Renal cortical epithelial cell (primary cell): ENCODE results near the gene CCNI2. TPM values are rescaled to one million over a fixed set of nuclear protein-coding genes. Genes with fewer than 3 reads are reported as not detected.
A peak's percentile ranks its signal among the peaks of the same experiment; 100 is the strongest.

Experiments
- DNase-seq: peaks from one replicate; pipeline ENCODE4 v3.0.0-alpha.2; 2011; ENCODE audit warnings: low read depth
- total RNA-seq: library from RNA; depleted of rRNA; stranded (reverse); fragments of >200 nt; gene quantifications from 2 replicates; pipeline ENCODE4 v1.2.3, GENCODE V29; 2014

The CCNI2 gene
- total RNA-seq, 1 donor from 2014 or later, result 1.1 TPM

DNA sequence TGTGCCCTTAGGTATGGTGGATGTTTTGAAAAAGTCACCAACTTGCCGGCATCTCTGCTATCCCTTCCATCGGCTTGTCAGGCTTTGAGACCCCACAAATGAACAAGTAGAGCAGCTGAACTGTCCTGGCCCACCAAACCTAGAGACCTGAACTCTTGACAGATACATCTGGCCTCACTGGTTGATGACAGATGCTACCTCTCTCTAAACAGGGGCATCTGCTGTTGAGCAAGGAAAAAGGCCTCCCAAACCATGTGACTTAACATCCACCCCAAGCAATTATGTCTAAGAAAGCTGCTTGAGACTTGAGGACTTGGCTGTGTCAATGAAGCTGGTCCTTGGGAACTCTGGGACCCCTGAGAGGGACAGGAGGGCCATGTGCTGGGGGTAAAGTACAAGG is 2.3 kb downstream of the CCNI2 start:
- DNase-seq, result no peak

DNA sequence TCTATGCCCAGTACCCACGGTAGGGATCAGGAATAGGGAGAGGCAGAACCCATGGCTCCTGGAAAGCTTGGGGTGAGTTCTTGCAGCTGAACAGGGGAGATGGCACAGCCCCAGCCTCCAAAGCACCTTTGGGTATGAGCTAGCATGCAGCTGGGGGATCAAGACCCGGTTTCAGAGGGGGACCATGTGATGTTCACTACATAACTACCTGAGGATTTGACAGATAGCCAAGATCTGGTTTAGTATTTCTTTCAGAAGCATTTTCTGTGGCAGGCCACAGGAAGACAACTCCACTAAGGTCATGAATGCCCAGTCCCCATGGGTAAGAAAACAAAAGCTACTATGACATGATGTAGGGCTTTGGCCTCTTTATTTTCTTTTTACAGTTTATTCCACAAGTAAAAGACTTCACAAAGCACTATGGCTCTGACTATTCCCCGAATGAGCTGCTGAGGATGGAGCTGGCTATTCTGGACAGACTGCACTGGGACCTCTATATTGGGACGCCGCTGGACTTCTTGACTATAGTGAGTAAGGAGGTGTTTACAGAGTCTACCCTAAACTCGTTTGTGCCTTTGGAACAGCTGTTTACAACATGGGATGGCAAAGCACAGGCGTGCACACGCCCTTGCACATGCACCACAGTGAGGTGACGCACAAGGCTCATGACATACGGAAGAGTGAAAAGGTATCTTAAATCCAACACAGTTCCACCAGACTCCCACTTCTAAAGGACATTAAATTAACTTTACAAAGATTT is 3.4 kb downstream of the CCNI2 start:
- DNase-seq, result no peak

DNA sequence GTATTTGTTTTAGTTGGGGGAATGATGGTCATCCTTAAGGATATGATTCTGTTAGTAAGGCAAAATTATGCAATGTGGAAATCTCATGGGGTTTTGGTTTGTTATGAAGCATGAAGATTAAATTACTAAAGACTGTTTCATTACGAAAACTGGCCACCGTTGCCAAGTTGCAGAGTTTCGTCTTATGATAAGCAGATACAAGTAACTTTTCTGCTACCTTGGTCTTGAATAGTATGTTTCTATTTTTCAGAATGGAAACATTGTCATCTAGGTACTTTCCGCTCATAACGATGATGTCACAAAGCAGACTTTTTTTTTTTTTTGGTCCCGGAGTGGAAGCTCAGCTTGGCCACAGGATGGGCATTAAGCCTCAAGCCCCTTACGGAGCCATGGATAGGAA is 4.2 kb downstream of the CCNI2 start:
- DNase-seq, result no peak

DNA sequence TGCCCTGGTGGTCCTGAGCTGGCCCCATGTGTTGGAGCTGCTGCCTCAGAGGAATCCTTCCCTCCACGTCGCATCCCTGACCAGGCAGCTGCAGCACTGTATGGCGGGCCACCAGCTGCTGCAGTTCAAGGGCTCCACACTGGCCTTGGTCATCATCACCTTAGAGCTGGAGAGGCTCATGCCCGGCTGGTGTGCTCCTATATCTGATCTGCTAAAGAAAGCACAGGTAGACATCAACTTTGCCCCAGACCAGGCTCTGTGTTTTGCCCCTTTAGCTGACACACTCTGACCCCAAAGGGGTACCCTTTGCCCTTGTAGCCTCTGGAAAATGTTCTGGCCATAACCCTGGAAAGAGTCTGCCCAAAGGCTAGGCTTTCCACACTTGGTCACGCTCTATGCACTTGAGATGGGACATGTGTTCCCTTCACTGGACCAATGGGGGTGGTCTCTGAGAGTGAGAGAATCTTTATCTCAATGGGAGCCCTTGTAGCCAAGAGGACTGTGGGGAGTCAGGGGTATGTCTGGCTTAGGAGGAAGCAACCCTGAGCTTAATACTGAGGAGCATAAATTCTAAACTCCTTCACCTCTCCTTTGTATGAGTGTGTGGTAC is 4.8 kb downstream of the CCNI2 start:
- no peak for DNase-seq

DNA sequence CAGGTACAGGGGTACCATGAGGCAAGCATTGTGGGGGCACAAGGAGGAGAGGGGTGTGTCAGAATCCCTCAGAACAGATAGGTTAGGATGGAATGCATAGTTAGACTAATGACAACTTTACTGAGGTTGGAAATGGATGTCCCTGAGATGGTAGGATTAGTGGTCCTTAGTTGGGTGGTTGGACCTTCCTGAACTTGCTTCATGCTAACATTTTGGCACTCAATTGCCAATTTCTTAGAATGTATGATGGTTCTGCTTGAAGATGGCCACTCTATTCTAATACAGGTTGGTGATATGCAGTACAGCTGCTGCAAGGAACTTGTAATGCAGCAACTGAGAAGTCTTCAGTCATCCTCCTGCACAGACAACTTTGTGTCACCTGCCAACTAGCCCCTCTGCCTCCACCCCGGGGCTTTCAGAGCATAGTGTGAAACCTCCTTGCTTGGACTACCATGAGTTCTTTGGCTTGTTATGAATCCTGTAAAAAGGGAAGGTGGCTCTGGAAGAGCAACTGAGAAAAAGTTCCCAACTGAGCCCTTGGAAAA is 5.4 kb downstream of the CCNI2 start:
- DNase-seq, result no peak

DNA sequence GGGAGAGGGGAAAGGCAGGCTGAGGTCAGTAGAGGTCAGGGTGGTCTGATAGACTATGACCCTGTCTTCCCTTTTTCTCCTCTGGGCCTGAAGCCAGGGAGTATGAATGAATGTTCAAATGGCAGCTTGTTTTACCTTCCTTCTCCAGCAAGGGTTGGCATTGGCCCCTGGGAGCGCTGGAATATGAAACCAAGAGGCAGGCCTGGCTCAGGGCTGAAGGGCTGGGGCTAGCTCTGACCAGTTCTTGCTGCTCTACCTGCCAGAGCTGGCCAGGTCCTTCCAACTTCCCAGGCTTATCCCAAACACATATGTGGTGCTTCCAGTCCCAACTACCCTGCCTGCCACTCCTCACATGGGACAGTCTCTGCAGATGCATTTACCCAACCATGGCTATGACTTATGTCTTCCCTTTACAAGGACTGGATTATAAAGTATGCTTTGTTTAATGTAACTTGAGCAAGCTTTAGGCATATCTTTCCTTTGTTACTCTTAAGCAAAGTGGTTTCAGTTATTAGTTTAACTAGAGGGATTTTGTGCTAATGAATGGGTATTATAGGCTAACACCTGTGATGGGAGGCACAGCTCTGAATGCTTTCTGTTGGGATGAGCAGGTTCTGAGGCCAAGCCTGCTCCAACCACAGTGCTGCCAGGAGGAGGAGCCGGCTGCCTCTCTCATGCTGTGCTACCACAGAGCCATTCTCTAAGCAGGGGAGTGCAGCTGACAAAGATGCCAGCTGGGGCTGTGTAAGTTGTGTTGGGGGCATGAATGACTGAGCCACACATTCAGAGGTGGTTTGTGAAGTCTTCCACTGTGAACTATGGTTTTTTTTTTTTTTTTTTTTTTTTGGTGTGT is 6.1 kb downstream of the CCNI2 start:
- peak; percentile 41 for DNase-seq

DNA sequence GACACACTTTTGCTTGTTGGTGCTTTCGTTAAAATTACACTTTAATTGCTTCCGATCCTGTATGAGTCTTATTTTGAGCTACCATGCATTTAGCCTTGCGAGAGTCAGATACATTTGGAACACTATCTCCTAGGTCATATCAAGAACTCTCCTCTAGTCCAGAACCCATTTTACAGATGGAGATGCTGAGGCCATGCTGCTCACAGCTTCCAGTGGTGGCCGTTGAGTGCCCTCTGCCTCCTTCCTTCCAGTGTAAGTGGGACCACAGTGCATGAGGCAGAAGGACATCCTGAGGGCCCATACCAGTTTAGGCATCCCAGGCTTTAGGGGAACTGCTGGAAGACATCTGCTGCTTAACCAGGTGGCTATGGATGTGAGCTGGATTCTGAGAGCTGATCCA is 6.9 kb downstream of the CCNI2 start:
- no peak for DNase-seq

DNA sequence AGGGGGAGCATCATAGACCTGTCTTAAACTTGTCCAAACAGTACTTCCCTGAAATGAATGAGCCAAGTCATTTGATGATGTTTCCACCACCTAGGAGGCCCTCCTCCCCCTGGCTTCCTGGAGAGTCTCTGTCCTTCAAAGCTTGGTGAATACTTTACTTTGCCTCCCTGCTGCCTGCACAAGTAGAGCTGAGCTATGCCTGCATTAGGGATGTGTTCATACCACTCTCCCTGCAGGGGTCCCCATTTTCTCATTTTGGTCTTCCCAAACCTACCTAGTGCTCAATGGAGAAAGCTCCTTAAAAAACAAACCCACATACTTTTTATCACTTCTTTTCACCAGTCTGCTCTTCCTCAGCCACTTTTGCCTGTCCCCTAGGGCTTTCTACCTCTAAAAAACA is 7.7 kb downstream of the CCNI2 start:
- no peak for DNase-seq

DNA sequence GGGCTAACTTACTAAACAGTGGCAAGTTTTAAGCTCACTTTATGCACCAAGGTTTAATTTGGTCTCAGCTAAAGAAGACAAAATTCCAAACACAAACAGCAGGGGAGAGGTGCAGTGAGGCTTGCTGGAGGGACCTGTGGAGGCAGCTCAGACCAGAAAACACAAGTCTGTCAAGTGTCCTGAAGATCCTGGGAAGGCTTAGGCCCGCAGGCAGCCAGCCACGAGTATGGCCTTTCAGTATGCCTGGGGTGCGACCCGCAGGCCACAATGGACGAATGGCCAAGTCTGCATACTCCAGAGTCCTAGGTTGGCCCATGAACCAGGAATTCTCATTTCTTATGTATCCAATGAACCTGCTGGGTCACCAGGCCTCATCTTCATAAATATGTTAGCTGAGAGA is 9.3 kb downstream of the CCNI2 start:
- no peak for DNase-seq

DNA sequence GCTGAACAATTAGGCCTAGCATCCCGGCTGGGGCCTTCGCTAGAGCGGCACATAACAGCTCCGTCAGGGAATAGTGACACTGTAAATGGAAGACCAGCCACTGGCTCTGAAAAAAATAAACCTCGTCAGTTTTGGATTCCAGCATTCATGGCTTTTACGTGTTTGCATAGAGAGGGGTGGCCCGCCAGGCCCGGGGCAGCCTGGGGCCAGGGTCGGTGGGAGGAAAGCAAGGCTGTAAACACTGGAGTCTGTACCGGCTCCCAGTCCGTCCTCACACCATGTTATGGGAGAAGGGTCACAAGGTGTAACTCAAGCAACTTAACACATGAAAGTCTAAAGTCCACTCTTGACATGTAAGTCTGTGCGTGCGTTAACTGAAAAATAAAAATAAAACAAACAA is 11.2 kb downstream of the CCNI2 start:
- no peak for DNase-seq

DNA sequence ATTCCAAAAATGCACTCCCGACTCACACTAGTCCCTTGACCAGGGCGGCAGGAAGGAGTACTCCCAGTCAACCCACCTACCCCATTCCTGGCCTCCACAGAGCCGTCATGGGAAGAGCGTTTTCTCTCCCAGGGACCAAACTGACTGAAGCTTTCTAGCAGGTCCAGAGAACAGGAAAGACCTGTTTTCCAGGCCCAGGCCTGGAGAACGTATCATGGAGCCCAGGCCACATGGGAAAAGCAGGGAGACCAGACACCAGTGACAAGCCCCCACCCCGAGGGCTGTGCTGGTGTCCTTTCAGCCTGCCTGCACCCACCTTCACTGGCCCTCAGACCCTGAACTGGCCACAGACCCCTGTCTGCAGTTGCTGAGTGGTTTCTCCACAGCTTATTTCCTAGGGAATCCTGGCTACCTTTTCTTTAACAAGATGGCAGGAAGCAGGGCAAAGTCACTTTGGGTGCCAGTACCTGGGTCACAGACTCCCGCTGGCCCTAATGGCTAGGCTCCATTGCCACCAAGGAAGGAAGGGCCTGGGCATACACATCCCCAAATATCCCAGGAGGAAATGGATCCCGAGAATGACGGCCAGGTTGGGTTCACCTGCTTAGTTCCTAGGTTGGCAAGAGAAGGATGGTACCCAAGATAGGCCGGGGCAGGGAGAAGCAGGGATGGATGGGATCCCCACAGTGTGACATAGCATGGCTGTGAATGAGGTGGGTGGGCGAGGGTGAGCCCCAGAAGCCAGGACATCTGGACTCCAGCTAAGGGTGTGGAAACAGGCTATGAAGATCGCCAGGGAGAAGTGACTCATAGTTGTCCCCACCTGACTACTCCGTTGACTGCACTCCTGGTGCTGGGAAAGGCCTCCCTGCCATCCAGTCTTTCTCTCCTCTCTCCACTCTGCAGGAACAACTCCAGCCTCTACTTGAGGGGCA is 12.2 kb downstream of the CCNI2 start:
- DNase-seq, result no peak

DNA sequence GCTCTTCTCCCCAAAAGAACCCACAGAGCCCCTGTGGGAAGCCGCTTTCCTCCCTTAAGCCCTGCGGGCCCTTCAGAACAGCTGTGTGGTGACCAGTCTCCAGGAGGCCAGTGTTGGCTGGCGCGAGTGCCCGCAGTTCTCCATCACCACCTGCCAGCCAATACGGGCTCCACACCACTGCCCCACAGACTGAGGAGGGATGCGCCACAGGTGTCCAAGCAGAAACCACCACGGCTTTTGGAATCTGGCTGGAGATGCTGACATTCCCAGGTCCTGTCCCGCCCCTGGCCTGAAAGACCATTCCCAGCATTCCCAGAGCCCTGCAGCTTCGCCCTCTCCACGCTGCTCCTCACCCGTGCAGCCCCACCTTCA is 12.8 kb downstream of the CCNI2 start:
- DNase-seq, result no peak

DNA sequence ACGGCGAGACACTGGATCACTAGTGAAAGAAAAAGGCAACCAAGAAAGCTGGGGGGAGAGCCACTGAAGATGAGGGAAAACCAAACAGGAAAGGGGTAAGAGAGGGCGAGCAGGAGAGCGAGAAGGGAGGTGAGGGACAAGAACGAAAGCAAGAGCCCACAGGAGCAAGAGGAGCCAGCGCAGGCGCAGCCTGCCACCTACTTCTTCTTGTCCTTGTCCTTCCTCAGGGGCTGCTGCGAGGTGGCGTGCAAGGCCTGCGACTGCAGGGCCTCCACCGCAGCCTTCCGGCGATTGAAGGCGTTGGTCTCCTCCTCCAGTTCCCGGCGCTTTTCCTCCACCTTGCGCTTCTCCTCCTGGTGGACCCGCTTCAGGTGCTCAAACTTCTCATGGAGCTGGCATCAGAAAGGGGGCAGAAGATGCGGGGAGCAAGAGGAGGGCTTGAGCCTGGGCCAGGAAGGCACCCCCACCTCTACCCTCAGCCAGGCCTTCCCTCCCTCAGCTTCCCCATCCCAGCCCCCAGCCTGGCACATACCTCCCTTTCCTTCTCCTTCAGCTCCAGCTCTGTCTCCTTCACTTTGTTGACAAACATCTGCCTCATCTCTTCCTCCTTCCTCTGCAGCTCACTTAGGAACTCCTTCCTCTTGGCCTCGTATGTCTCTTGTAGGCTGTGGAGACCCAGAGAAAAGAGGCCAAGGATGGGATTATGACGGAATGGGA is 13.5 kb downstream of the CCNI2 start:
- no peak for DNase-seq

DNA sequence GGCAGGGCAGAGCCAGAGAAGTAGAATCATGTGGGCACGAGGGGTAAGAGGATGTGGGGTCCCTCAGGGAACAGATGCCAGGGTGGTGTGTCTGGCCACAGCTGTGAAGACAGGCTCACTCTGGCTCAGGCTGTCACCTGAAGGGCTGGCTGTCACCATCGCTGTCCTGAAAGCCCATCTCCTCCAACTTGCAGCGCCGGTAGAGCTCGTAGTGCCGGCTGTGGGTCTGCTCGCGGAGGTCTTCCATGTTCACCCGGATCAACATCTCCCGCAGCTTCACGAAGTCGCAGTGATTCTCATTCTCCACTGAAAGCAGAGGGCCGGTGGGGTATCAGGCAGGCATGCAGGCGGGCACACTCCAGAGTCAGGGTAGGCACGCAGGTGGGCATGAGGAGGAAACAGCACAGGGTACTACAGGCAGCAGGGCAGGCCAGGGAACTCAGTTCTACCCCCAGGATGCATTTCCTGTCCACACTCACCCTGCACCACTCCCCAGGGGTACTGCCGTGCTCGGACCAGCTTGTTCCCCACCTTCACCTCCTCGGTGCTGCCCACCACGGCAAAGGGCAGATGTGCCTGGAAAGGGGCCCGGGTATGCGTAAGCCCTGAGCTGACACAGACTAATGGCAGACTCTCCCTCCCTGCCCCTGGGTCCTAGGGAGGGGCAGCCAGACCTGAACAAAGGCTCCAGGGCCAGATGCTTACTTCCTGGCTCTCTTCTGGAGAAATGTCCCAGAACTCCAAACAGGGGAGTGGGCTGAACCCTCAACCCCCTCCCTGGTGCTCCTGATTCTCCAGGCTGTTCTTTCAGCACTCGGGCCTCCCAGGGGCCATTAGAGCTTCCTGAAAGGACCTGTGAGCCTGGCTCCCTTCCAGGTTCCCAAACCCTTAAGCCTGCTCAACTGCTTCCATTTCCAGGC is 14.4 kb downstream of the CCNI2 start:
- DNase-seq, result no peak

DNA sequence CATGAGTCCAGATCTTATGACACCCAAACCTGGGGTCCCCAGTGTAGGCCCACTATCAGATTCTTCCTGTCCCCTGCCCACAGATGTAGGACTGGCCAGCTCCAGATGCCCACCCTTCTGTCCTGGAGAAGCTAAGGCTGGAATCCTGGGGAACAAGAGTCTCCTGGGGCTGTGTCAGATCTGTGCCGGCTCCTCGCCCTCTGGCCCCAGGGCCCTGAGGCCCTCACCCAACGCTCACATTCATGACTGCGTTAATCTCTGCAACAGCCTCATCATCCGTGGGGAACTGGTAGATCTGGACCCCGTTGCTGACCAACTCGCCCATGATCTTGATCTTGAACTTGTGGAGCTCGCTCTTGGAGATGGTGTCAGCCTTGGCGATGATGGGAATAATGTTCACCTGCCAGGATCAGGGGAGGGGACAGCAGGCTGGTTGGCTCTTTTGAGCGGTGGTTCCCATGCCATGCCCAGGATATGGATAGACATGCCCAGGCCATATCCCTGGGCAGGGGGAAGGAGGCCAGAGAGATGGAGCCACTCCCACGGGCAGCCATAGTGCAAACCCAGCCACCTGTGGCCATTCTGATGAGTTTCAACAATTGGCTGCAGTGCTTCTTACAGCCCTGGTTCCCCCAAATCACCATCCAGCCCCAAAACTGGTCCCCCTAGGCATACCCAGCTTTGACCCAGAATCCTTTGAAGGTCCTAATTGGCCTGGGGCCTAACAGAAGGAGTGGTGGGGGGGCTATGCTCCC is 15.2 kb downstream of the CCNI2 start:
- no peak for DNase-seq

DNA sequence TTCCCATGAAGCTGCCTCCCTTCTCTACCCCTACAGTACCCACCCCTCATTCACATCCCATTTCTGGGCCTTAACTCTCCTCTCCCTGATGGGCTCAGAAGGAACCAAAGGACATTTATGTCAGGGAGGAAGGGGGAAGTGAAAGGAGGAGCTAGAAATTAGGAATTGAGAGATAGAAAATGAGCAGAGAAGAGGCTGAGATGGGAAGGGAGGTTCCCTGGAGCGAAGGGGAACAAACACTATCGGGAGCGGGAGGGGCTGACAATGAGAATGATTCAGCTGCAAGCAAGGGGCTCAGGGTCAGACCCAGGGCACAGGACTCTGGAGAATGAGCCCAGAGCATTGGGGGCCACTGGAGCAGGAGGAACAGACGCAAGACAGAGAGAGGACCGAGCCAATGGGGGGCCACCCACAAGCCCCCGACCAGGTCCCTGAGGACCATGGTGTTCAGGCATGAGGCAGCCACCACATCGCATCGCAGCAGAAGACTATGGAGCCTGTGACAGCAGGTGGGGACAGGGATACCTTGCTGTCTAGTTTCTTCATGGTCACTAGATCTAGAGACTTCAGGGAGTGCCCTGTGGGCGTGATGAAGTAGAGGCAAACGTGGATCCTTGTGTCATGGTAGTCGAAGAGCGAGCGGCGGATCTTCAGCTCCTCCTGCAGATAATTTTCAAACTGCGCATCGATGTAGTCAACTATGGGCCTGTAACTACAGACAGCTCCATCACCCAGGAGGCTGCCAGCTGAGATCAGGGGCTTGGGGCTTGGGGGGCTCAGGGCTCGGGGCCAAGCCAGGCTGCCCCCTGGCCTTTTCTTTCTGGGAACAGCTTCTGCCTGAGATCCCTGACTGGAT is 16.2 kb downstream of the CCNI2 start:
- no peak for DNase-seq

DNA sequence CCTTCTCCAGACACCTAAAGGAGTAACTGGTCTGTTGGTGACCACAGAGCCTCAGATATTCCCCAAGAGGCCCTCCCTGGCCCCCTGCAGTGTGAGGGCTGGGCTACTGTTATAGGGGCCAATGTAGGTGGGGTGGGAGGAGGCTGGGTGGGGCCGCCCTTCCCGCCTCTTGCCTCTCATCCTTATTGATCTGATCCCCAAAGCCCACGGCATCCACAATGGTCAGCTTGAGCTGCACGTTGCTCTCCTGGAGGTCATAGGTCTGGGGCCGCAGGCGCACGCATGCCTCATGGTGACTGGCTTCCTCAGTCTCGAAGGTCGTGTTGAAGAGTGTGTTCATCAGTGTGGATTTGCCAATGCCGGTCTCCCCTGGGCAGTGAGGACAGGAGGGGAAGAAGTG is 16.8 kb downstream of the CCNI2 start:
- DNase-seq, result no peak

DNA sequence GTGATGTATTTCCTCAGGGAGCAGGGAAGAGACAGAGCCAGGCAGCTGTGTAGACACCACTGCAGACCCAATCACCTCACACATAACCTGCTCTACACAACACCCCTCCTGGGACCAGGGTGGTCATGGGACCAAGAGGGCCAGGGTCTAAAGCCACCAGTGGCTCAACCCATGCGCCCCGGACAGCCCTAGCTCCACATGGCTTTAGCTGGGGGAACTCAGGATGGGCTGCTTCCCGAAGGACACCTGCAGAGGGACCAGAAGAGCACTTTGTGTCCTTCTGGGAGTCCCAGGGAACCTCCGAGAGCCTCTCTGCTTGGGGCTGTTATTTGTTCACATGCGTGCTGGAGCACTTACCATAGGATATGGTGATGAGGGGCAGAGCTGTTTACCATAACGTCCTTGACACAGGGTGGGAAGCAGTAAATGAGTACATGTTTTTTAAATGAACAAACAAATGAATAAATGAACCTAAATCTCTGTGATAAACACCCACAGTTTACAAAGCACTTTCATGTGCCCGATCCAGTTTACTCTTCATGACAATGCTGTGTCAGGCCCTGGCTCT is 17.5 kb downstream of the CCNI2 start:
- DNase-seq, result no peak
